ENCODE data around the gene POLR2F.

- TF ChIP-seq CTCF (IDR thresholded peaks at IDR 0.05) (no peak), POLR2AphosphoS5 (IDR thresholded peaks at IDR 0.05) (no peak), POLR2A (IDR thresholded peaks at IDR 0.05) (no peak), EP300 (IDR thresholded peaks at IDR 0.05) (no peak)
Measured at GRCh38 chr22:37904572-37905533, 48.6 kb upstream of the POLR2F start.

Data from suprapubic skin (tissue), 4 donors.